ENCODE results near the gene MAP2. TPM values are rescaled to one million over a fixed set of nuclear protein-coding genes. Genes with fewer than 3 reads are reported as not detected.

MAP2 gene
- total RNA-seq, 2 experiments from 2014 or later, result 0.16 to 0.20 TPM

DNA sequence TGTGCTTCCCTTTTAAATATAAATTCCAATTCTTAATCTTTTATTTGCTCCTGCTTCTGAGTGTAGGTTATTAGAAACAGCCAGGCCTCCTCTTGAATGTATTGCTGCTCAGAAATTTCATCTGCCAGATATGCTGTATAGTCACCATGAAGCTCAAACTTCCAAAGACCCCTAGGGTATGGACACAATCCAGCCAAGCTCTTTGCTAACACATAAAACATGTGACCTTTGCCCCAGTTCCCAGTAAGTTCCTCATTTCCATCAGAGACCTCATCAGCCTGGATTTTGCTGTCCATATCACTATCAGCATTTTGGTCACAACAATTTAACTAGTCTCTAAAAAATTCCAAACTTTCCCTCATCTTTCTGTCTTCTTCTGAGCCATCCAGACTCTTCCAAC lies 75.2 kb downstream of the MAP2 start:
- peak in 1 of 14 experiments; percentile 1 for DNase-seq
- H3K27me3 ChIP-seq (ENCODE audit: control insufficient read depth in 1 of 2, insufficient read depth in 2 of 2, low read length in 2 of 2), result no peaks in the 10 kb centered on the region
- no peaks in the 10 kb centered on the region for H3K4me1 Mint-ChIP-seq (ENCODE audit: low read depth)
- ATAC-seq (ENCODE audit: poor library complexity), result no peak
- no peak overlapping the region for H3K4me3 ChIP-seq (ENCODE audit: low read length)
- ChIA-PET POLR2A (no interaction called here), CTCF (no interaction called here)
- no peaks in the 10 kb centered on the region for H3K4me1 ChIP-seq (ENCODE audit: insufficient read depth, low read length)
- no peak overlapping the region for H3K27ac ChIP-seq (ENCODE audit: low read depth in 1 of 2, low read length in 2 of 2)
- H3K36me3 Mint-ChIP-seq (ENCODE audit: low read depth), result no peaks in the 10 kb centered on the region
- peaks cover 7% of the 10 kb centered on the region for H3K9me3 Mint-ChIP-seq
- TF ChIP-seq, protein P1, sequence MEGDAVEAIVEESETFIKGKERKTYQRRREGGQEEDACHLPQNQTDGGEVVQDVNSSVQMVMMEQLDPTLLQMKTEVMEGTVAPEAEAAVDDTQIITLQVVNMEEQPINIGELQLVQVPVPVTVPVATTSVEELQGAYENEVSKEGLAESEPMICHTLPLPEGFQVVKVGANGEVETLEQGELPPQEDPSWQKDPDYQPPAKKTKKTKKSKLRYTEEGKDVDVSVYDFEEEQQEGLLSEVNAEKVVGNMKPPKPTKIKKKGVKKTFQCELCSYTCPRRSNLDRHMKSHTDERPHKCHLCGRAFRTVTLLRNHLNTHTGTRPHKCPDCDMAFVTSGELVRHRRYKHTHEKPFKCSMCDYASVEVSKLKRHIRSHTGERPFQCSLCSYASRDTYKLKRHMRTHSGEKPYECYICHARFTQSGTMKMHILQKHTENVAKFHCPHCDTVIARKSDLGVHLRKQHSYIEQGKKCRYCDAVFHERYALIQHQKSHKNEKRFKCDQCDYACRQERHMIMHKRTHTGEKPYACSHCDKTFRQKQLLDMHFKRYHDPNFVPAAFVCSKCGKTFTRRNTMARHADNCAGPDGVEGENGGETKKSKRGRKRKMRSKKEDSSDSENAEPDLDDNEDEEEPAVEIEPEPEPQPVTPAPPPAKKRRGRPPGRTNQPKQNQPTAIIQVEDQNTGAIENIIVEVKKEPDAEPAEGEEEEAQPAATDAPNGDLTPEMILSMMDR (IDR thresholded peaks at IDR 0.05), result no peak
- H3K27me3 Mint-ChIP-seq, result no peaks in the 10 kb centered on the region
- intact Hi-C loops (cut with DNase I, micrococcal nuclease), result no loop called here
- no peak overlapping the region for H3K27ac Mint-ChIP-seq
- H3K9me3 ChIP-seq (ENCODE audit: control insufficient read depth in 1 of 2, insufficient read depth in 1 of 2, low read length in 2 of 2), result peaks cover 0 to 13% of the 10 kb centered on the region in 2 experiments
- no peaks in the 10 kb centered on the region for H3K36me3 ChIP-seq (ENCODE audit: insufficient read depth, low read length)
- H3K4me3 Mint-ChIP-seq, result no peak overlapping the region

DNA sequence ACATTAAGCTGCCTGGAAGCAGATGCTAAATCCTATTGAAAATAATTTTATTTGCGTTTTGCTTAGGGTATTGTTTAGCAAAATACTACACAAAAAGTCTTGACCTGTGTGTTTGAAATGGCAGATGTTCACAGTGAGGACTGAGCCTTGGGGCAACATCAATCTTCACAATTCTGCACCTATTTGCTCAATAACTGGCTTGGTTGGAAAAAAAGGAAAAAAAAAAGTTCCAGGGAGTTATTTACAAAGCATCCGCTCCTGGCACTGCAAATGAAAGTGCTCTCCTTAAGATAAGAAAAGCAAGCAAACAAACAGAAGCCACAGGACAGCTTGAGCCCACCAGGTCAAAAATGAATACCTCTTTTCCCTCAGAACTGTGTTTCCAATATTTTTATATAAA lies 77.7 kb downstream of the MAP2 start:
- TF ChIP-seq, protein P1 (IDR thresholded peaks at IDR 0.05), result no peak
- H3K4me3 Mint-ChIP-seq, result no peak overlapping the region
- H3K4me1 Mint-ChIP-seq (ENCODE audit: low read depth), result no peaks in the 10 kb centered on the region
- no peaks in the 10 kb centered on the region for H3K27me3 Mint-ChIP-seq
- H3K36me3 Mint-ChIP-seq (ENCODE audit: low read depth), result no peaks in the 10 kb centered on the region
- DNase-seq (no peak), ATAC-seq (ENCODE audit: poor library complexity) (no peak)
- no peak overlapping the region for H3K27ac Mint-ChIP-seq
- H3K27ac ChIP-seq (ENCODE audit: low read depth in 1 of 2, low read length in 2 of 2), result no peak overlapping the region
- no peaks in the 10 kb centered on the region for H3K4me1 ChIP-seq (ENCODE audit: insufficient read depth, low read length)
- POLR2A ChIA-PET, result no interaction called here
- H3K36me3 ChIP-seq (ENCODE audit: insufficient read depth, low read length), result no peaks in the 10 kb centered on the region
- intact Hi-C loops (cut with DNase I, micrococcal nuclease), result no loop called here
- CTCF ChIA-PET, result no interaction called here
- H3K27me3 ChIP-seq (ENCODE audit: control insufficient read depth in 1 of 2, insufficient read depth in 2 of 2, low read length in 2 of 2), result no peaks in the 10 kb centered on the region
- no peak overlapping the region for H3K4me3 ChIP-seq (ENCODE audit: low read length)
- peaks cover 7% of the 10 kb centered on the region for H3K9me3 Mint-ChIP-seq
- peaks cover 0 to 6% of the 10 kb centered on the region in 2 experiments for H3K9me3 ChIP-seq (ENCODE audit: control insufficient read depth in 1 of 2, insufficient read depth in 1 of 2, low read length in 2 of 2)

DNA sequence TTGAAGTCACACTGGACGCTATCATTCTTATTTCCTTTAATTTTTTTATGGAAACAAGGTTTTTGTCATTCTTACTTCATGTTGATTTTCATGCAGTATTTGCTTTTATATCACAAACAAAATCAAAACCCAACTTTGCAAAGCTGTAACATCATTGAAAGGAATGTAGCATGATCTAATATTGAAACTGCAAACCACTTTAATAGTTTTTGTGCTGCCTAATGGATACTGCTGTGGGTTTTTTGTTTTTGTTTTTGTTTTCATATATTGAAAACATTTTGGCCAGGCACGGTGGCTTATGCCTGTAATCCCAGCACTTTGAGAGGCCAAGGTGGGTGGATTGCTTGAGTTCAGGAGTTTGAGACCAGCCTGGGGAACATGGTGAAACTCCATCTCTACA lies 81.6 kb downstream of the MAP2 start:
- no peaks in the 10 kb centered on the region for H3K36me3 Mint-ChIP-seq (ENCODE audit: low read depth)
- H3K4me3 Mint-ChIP-seq, result no peak overlapping the region
- no peak overlapping the region for H3K4me3 ChIP-seq (ENCODE audit: low read length)
- DNase-seq, result no peak
- no peaks in the 10 kb centered on the region for H3K9me3 ChIP-seq (ENCODE audit: control insufficient read depth in 1 of 2, insufficient read depth in 1 of 2, low read length in 2 of 2)
- TF ChIP-seq, protein P1 (IDR thresholded peaks at IDR 0.05), result no peak
- ChIA-PET POLR2A (no interaction called here), CTCF (no interaction called here)
- H3K27ac ChIP-seq (ENCODE audit: low read depth in 1 of 2, low read length in 2 of 2), result no peak overlapping the region
- H3K36me3 ChIP-seq (ENCODE audit: insufficient read depth, low read length), result no peaks in the 10 kb centered on the region
- no peaks in the 10 kb centered on the region for H3K4me1 ChIP-seq (ENCODE audit: insufficient read depth, low read length)
- intact Hi-C loops (cut with DNase I, micrococcal nuclease), result no loop called here
- no peak for ATAC-seq (ENCODE audit: poor library complexity)
- H3K9me3 Mint-ChIP-seq, result peaks cover under 1% of the 10 kb centered on the region
- H3K27me3 Mint-ChIP-seq, result no peaks in the 10 kb centered on the region
- no peaks in the 10 kb centered on the region for H3K27me3 ChIP-seq (ENCODE audit: control insufficient read depth in 1 of 2, insufficient read depth in 2 of 2, low read length in 2 of 2)
- H3K27ac Mint-ChIP-seq, result no peak overlapping the region
- no peaks in the 10 kb centered on the region for H3K4me1 Mint-ChIP-seq (ENCODE audit: low read depth)

Measured in CD4-positive, alpha-beta T cell (primary cell).